ENCODE data around the gene KCNJ3.
"Not testable (repeated sequence)": the region's sequence is repeated elsewhere in the genome, so short reads cannot be mapped to it uniquely, and the experiment has no call there.

GRCh38 chr2:154867151-154867550 is 168.7 kb downstream of the KCNJ3 start:
- not testable (repeated sequence) for TF ChIP-seq CTCF (IDR thresholded peaks at IDR 0.05); POLR2AphosphoS5 (IDR thresholded peaks at IDR 0.05); EP300 (IDR thresholded peaks at IDR 0.05; ENCODE audit: low read depth)

Measured in transverse colon (tissue), 4 donors.